Hypothalamus (tissue), 51 donors: ENCODE measurements around the gene ITPR2.

Experiments used
- DNase-seq, 51 donors: peaks; one replicate each; lab custom pipeline; 2025; lab: John Stamatoyannopoulos, UW

The ITPR2 gene

GRCh38 chr12:26295001-26295400 is 538.0 kb downstream of the ITPR2 start:
- DNase-seq: no peak

GRCh38 chr12:26293612-26294011 is 539.4 kb downstream of the ITPR2 start:
- no peak for DNase-seq

DNA sequence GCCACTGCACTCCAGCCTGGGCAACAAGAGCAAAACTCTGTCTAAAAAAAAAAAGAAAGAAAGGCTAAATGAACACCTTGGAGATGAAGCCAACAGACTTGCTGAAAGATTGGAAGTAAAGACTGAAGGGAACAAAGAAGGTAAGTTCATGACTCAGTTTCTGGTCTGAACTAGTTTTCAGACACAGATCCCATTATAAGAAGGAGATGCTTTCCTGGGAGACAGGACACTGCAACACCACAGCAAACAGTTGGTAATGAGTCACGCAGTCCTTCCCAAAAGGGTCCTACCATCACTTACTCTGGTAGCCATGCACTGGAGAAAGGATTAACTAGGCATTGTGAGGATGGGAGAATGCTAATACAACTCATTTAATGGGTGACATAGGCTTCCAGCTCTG is 540.4 kb downstream of the ITPR2 start:
- DNase-seq: no peak

DNA sequence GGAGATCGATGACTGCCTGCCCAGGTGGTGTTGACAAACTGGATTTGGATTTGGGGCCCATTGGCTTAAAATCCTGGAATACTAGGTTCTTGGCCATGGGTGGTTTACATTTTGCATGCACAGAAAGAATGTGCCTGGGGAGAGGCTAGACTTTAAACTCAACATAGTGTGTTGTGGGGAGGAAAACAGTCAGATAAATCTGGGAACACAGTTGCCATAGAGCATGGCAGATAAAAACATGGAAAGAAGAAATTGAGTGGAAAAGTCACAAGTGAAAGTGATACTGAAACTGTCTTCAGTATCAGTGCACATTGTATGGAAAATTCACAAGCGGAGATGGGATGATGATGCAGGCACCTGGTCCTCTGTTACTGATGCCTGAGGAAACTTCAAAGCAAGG is 542.4 kb downstream of the ITPR2 start:
- no peak for DNase-seq

- peak in 8 of 51 donors; percentile 7 to 49 (median 23) for DNase-seq
Observed at GRCh38 chr12:26287671-26288381, 545.2 kb downstream of the ITPR2 start.
